Urinary bladder (tissue), 4 donors: ENCODE results near the gene PTGIS. TPM values are rescaled to one million over a fixed set of nuclear protein-coding genes. Genes with fewer than 3 reads are reported as not detected.
A peak's percentile ranks its signal among the peaks of the same experiment; 100 is the strongest.

ENCODE experiments used
- DNase-seq: peaks from one replicate; pipeline ENCODE4 v3.0.0-alpha.2; 2015; ENCODE audit errors: extremely low spot score
- H3K27ac ChIP-seq: one replicate; pipeline ENCODE4 v1.5.1; 2013; ENCODE audit warnings: low read depth, mild to moderate bottlenecking, moderate library complexity
- H3K36me3 ChIP-seq: one replicate; pipeline ENCODE4 v1.6.1; 2013; ENCODE audit warnings: mild to moderate bottlenecking, moderate library complexity; ENCODE audit not compliant: insufficient read depth
- H3K4me1 ChIP-seq: one replicate; pipeline ENCODE4 v1.6.1; 2013; ENCODE audit warnings: mild to moderate bottlenecking, moderate library complexity; ENCODE audit not compliant: insufficient read depth
- H3K4me3 ChIP-seq: one replicate; pipeline ENCODE4 v1.5.1; 2013; ENCODE audit warnings: low read depth, low read length
- WGBS: extraction: QIAGEN DNeasy Blood & Tissue Kit; methylation state at CpG from one replicate; pipeline ENCODE4 v1.1.7; 2013; 5-methylcytosine and 5-hydroxymethylcytosine counted together
- polyA plus RNA-seq: library from polyadenylated mRNA; stranded (reverse); fragments of 200-250 nt; gene quantifications from one replicate; pipeline ENCODE4 v1.2.3, GENCODE V29; 2013
- total RNA-seq: library from RNA; depleted of rRNA; stranded (reverse); fragments of >200 nt; gene quantifications from one replicate; pipeline ENCODE4 v1.2.3, GENCODE V29; 2014
- donor health status: healthy with polysubstance abuse.
- donor health status: healthy.

The PTGIS gene
- total and polyA plus RNA-seq, 2 donors, result 118 to 142 TPM

DNA sequence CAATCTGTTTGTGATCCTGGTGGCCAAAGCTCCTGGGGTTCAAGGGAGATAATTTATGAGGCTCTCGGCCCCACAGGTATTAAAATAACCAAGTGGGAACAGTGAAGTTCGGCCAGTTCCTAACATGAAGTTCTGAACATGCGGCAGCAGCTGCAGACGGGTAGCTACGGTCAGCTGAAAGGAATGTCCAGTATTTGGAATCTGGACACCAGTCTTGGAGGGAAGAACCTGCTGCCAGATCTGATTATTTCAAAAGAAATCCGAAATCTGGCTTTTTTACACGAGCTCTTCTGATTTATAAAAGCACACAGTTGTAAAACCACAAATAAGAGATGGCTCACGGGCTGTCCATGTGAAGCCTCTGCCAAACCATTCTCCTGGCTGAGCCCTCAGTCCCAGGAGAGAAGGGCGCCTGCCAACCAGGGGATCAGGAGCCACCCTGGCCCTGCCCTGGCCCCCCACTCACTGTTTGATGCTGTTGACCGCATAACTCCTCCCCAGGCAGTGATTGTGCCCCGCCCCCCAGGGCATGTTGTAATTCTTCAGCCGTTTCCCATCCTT, 57.3 kb downstream of the PTGIS start:
- H3K4me1 ChIP-seq, result no peaks in the 10 kb centered on the region
- peak; percentile 72 for DNase-seq
- H3K36me3 ChIP-seq, result no peaks in the 10 kb centered on the region
- 25% methylated on average over 12 of the region's 12 CpGs for WGBS
- no peak overlapping the region for H3K4me3 ChIP-seq
- no peak overlapping the region for H3K27ac ChIP-seq

DNA sequence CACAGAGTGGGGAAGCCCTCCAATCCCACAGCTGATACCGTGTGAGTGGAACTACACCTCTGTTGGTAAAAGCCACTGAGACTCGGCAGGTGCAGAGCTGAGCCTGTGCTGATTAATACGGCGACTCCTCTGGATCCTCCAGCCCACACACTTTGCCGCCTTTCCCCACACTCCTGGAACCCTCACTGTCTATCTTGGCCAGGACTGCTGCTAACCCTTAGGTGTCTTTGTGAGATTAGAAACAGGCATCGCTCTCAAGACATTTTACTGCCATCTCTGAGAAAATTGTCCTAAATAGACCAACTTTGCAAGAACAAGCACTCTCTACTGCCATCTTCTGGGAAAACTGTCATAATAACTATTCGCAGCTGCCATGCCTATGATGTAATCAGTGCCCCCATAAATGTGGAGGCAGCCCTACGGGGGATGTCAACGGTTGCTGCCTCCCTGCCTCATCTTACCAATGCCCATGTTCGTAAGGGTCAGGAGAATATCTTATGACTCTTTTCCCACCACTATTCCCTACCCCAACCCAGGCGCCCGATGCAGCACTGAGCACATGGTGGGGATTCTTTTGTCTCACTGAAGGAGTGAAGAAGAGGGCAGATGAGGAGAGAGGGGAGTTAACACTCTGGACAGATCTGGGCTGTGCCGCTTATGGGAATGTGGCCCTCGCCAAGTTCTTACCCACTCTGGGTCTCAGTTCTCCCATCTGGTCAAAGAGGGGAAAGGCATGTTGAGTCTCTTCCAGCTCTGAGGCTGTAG, 59.3 kb downstream of the PTGIS start:
- Histone ChIP-seq H3K27ac (no peak overlapping the region), H3K4me1 (no peaks in the 10 kb centered on the region), H3K36me3 (no peaks in the 10 kb centered on the region), H3K4me3 (no peak overlapping the region)
- 51% methylated on average over 14 of the region's 14 CpGs for WGBS
- no peak for DNase-seq

DNA sequence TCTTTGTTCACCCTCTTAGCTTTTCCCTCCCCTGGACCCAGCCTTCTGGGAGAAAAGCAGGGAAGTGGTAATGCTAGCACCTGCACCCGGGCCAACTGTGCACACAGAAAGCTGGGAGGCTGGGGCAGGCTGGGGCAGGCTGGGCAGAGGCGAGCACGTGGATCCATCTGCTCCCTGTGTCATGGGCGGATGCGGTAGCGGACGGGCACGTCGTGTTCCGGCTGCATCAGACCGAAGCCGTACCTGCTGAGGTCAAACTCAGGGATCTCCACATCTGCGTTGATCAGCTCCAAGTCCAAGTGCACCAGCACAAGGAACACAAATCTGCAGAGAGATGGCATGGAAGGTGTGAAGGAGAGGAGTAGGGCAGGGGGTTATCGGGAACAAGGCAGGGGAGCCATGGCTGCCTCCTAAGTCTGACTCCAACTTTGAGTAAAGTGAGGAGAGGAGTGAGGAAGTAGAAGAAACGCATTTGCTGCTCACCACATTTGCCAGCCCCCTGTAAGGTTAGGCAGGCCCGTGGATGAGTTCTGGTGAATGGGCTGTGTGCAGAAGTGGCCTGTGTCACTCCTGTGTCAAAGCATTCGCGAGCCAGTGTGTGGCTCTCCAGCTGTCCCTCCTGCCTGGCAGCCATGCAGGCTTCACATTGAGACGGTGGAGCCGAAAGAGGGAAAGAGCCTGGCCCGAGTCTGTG, 60.0 kb downstream of the PTGIS start:
- no peak for DNase-seq
- no peak overlapping the region for H3K27ac ChIP-seq
- H3K4me3 ChIP-seq, result no peak overlapping the region
- no peaks in the 10 kb centered on the region for H3K4me1 ChIP-seq
- H3K36me3 ChIP-seq, result no peaks in the 10 kb centered on the region
- WGBS, result 82% methylated on average over 21 of the region's 21 CpGs

DNA sequence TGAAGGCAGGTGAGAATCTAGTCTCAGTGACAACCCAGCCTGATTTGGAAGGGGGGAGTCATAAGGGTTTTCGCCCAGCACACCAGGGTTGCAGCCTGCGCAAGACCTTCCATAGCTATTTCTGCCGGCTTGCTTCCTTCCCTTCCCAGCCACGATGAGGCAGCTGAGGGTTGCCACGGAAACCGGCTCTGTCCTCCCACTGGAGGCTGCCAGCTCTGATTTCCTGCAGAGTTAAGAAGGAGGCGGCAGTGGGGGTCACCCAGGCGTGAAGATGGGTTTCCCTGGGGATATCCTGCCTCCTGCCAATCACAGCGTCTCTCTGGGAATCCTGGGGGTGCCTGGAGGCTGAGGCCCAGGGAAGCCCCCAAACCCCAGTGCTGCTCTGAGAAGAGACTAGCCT, 62.4 kb downstream of the PTGIS start:
- Histone ChIP-seq H3K4me3 (no peak overlapping the region), H3K27ac (no peak overlapping the region), H3K36me3 (no peaks in the 10 kb centered on the region), H3K4me1 (no peaks in the 10 kb centered on the region)
- peak; percentile 70 for DNase-seq
- 23% methylated on average over 9 of the region's 9 CpGs for WGBS

DNA sequence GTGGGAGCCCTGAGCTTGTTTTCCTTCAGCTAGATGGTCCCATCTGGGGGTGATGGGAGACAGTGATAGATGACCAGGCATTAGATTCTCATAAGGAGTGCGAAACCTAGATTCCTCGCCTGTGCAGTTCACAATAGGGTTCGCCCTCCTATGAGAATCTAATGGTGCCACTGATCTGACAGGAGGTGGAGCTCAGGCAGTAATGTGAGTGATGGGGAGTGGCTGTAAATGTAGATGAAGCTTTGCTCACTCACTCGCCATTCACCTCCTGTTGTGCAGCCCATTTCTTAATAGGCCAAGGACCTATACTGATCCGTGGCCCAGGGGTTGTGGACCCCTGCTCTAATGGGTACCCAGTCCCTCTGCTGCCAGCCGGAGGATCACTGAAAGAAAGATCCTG, 64.8 kb downstream of the PTGIS start:
- Histone ChIP-seq H3K36me3 (no peaks in the 10 kb centered on the region), H3K4me1 (no peaks in the 10 kb centered on the region), H3K27ac (no peak overlapping the region), H3K4me3 (no peak overlapping the region)
- 78% methylated on average over 6 of the region's 6 CpGs for WGBS
- DNase-seq, result no peak

DNA sequence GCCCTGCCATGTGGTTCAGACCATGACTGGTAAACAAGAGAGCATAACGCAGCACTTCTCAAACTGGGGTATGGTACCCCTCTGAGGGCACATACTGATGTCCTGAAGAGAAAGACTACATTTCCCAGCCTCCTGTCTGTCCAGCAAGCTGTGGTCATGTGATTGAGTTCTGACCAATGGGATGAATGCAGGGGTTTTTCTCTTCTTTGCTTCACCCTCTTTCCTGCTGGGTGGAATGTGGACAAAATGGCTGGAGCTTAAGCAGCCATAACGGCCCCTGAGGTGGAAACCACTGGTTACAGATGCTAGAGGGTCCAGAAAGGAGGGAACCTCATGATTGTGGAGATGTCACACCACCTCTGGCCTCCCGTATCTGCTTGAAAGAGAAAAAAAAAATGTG, 66.0 kb downstream of the PTGIS start:
- H3K4me3 ChIP-seq, result no peak overlapping the region
- no peaks in the 10 kb centered on the region for H3K4me1 ChIP-seq
- H3K27ac ChIP-seq, result no peak overlapping the region
- no peaks in the 10 kb centered on the region for H3K36me3 ChIP-seq
- DNase-seq, result no peak
- WGBS, result 85% methylated on average over 3 of the region's 3 CpGs

DNA sequence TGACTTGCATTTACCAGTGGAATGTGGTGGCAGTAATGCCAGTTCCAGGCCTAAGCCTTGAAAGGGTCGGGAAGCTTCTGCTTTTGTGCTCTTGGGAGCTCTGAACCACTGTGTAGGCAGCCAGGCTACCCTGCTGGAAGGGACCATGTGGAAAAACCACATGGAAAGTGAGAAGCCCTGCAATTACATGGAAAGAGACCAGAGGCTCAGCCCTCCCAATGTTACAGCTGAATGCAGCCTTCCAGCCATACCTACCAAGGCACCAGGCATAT, 70.6 kb downstream of the PTGIS start:
- H3K27ac ChIP-seq, result no peak overlapping the region
- H3K4me1 ChIP-seq, result no peaks in the 10 kb centered on the region
- H3K36me3 ChIP-seq, result no peaks in the 10 kb centered on the region

DNA sequence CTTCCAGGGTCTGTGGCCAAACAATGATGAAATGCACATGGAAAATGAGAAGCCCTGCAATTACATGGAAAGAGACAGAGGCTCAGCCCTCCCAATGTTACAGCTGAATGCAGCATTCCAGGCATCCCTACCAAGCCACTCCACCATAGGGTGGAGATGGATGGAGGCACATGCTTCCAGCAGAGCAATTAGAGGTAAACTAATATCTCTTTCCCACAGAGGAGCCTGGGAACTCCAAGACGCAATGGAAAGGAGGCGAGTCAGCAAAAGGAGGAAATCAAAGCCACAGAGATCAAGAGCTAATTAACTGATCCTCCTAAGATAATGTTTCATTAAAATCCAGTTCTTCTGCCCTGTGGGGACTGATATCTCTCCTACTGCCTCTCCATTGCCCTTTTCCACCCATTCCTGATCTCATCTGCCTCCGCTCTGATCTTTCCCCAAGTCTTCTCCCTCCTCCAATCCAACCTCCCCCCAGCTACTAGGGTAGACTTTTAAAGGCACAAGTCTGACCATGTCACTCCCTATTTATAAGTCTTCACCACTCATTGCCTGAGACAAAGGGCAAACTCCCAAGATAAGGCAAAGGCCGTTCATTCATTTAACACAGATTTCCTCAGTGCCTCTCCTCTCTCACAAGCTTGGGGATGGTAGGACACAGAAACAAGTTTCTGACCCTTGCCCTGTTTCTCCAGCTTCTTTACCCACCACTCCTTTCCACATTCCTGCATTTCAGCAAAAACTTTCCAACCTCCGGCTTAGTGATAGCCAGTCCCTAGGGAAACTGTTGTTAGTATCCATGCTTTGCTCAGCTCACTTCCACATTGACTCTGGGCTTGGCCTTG, 71.2 kb downstream of the PTGIS start:
- H3K4me3 ChIP-seq, result no peak overlapping the region
- no peaks in the 10 kb centered on the region for H3K36me3 ChIP-seq
- DNase-seq, result no peak
- no peaks in the 10 kb centered on the region for H3K4me1 ChIP-seq
- no peak overlapping the region for H3K27ac ChIP-seq
- 73% methylated on average over 5 of the region's 5 CpGs for WGBS

More for the DNA sequence above, 70.6 kb downstream of the PTGIS start:
- 46% methylated on average over 1 of the region's 1 CpG for WGBS
- DNase-seq, result no peak
- no peak overlapping the region for H3K4me3 ChIP-seq

DNA sequence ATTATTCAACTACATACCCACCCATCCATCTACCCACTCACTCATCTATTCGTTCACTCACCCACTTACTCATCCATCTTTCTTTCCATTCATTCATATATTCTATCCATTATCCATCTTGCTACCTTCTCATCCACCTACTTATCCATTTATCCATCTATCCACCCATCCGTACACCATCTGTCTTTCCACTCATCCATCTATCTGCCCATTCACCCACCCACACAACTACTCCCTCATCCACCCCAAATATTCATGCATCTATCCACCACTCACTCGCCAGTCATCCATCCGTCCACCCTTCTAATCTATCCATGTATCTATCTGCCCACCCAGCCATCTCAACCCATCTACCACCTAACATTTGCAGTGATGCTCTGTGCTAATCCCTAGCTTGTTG, 71.9 kb downstream of the PTGIS start:
- Histone ChIP-seq H3K36me3 (no peaks in the 10 kb centered on the region), H3K4me3 (no peak overlapping the region), H3K4me1 (no peaks in the 10 kb centered on the region), H3K27ac (no peak overlapping the region)
- DNase-seq, result no peak
- 89% methylated on average over 4 of the region's 4 CpGs for WGBS

DNA sequence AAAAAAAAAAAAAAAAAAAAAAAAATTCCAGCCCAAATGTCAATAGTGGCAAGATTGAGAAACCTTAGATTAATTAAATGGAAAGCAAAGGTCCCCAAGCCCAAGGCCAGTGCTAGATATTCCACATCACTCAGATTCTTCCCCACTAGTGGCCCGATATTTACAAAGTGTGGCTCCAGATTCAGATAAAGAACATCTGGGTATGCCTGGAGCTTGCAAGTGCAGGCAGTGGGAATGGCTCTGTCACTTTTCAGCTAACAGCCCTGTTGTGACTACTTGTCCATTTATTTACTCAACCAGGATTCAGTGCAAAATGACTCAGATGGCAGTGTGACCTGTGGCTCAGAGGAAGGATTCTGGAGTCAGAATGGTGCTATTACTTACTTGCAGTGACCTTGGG, 77.2 kb downstream of the PTGIS start:
- Histone ChIP-seq H3K4me3 (no peak overlapping the region), H3K4me1 (no peaks in the 10 kb centered on the region), H3K27ac (no peak overlapping the region), H3K36me3 (no peaks in the 10 kb centered on the region)
- 52% methylated on average over 1 of the region's 1 CpG for WGBS
- DNase-seq, result no peak

DNA sequence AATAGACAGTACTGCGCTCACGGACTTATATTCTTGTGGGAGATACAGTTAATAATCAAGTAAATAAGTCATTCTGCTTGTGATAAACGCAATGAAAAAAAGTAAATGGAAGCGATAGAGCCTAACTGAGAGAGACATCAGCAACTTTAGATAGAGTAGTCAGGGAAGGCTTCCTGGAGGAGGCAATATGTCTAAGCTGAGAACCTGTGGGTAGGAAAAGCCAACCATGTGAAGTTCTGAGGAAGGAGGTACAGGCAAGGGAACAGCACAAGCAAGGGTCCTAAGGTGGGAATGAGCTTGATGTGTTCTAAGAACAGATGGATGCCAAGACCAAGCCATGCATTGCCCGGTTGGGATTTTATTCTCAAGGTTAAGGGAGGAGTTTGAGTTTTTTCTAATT, 78.2 kb downstream of the PTGIS start:
- Histone ChIP-seq H3K4me1 (no peaks in the 10 kb centered on the region), H3K27ac (no peak overlapping the region), H3K36me3 (no peaks in the 10 kb centered on the region), H3K4me3 (no peak overlapping the region)
- DNase-seq, result no peak
- WGBS, result 91% methylated on average over 5 of the region's 5 CpGs

DNA sequence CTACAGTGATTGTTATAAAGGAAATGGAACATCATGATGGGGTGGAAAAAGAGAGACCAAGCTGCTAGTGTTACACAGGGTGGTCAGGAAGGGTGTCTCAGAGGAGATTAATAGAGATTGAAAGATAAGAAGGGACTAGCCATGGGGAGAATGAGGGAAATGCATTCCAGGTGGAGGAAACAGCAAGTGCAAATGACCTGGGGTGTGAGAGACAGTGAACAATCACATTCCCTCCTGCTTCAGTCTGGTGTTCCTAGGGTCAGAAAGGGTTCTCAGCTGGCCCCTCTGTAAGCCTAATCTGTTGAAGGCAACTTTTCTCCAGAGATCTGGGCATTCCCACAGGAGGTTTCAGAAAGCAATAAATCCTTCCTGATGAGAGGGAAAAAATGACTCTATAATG, 81.9 kb downstream of the PTGIS start:
- DNase-seq, result no peak
- Histone ChIP-seq H3K4me1 (no peaks in the 10 kb centered on the region), H3K27ac (no peak overlapping the region), H3K4me3 (no peak overlapping the region), H3K36me3 (no peaks in the 10 kb centered on the region)

DNA sequence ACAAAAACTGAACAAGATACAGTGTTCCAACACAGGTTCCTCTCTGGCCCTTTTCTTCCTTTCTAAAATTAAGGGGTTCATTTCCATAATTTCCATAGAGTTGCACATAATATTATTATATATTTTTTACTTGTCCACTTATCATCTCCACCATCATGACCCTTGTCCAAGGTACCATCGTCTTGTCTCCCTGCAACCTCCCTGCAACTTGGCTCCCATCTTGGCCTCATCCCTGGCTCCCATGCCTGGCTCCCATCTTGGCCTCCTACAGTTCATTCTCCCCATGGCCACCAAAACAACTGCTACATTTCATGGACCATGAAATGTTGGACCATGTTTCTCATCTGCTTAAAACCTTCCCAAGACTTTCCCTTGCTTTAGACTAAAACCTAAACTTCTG, 82.4 kb downstream of the PTGIS start:
- Histone ChIP-seq H3K36me3 (no peaks in the 10 kb centered on the region), H3K4me1 (no peaks in the 10 kb centered on the region), H3K27ac (no peak overlapping the region), H3K4me3 (no peak overlapping the region)
- 85% methylated on average over 1 of the region's 1 CpG for WGBS
- DNase-seq, result no peak
